ENCODE results near the gene ASB16. TPM values are rescaled to one million over a fixed set of nuclear protein-coding genes. Genes with fewer than 3 reads are reported as not detected.

Gene ASB16
- under 1 TPM in 1 of 2 donors, not detected in 1; 0.11 TPM for total RNA-seq
- under 1 TPM; 0.10 TPM for polyA plus RNA-seq
- long read RNA-seq, donor 1 = 0 reads
- long read RNA-seq, donor 2 = 0 reads
- long read RNA-seq, donor 3 = 0 reads
- long read RNA-seq, donor 4 = 0 reads
- long read RNA-seq, donor 5 = 0 reads

- Histone ChIP-seq H3K27me3 (ENCODE audit: control insufficient read depth in 3 of 3, insufficient read depth in 3 of 3, low read length in 2 of 3) (peaks cover 0 to 5% (median 0%) of the 10 kb centered on the region in 3 donors), H3K9me3 (ENCODE audit: control insufficient read depth in 4 of 4, insufficient read depth in 3 of 4, low read length in 3 of 4) (no peaks in the 10 kb centered on the region), H3K9ac (ENCODE audit: insufficient read depth in 1 of 2, low read length in 2 of 2) (peak within 1 kb of the TSS in 1 of 2 donors; percentile 25), H3K27ac (ENCODE audit: low read depth in 1 of 2, low read length in 1 of 2) (peak within 1 kb of the TSS in 1 of 2 donors; percentile 92), H3K36me3 (ENCODE audit: control insufficient read depth in 4 of 4, insufficient read depth in 4 of 4, low read length in 4 of 4) (peaks cover 0 to 2% (median 0%) of the 10 kb centered on the region in 4 donors), H3K4me1 (ENCODE audit: control insufficient read depth in 5 of 5, insufficient read depth in 5 of 5, low read length in 5 of 5) (peaks cover 0 to 10% (median 4%) of the 10 kb centered on the region in 5 donors), H3K4me3 (no peak within 1 kb of the TSS)
- TF ChIP-seq, protein P1, sequence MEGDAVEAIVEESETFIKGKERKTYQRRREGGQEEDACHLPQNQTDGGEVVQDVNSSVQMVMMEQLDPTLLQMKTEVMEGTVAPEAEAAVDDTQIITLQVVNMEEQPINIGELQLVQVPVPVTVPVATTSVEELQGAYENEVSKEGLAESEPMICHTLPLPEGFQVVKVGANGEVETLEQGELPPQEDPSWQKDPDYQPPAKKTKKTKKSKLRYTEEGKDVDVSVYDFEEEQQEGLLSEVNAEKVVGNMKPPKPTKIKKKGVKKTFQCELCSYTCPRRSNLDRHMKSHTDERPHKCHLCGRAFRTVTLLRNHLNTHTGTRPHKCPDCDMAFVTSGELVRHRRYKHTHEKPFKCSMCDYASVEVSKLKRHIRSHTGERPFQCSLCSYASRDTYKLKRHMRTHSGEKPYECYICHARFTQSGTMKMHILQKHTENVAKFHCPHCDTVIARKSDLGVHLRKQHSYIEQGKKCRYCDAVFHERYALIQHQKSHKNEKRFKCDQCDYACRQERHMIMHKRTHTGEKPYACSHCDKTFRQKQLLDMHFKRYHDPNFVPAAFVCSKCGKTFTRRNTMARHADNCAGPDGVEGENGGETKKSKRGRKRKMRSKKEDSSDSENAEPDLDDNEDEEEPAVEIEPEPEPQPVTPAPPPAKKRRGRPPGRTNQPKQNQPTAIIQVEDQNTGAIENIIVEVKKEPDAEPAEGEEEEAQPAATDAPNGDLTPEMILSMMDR (IDR thresholded peaks at IDR 0.05; ENCODE audit: control extremely low read depth, extremely low read depth) = no peak
- ATAC-seq (ENCODE audit: insufficient read depth, low FRiP score) = no peak
- DNase-seq = peak in 1 of 3 donors; percentile 34
- WGBS, 2 donors = 33 to 50% methylated on average over 21 of the region's 21 CpGs
Measured at GRCh38 chr17:44170499-44171201, at the start of gene ASB16. Gene ASB16 (plus strand): TSS chr17:44170704. CDS start chr17:44170790, 86 bp downstream.

GRCh38 chr17:44120851-44121605 lies 49.5 kb upstream of the ASB16 start:
- peaks cover 0 to 1% (median 0%) of the 10 kb centered on the region in 4 donors for H3K9me3 ChIP-seq (ENCODE audit: control insufficient read depth in 4 of 4, insufficient read depth in 3 of 4, low read length in 3 of 4)
- TF ChIP-seq, protein P1 (IDR thresholded peaks at IDR 0.05; ENCODE audit: control extremely low read depth, extremely low read depth) = no peak

DNA sequence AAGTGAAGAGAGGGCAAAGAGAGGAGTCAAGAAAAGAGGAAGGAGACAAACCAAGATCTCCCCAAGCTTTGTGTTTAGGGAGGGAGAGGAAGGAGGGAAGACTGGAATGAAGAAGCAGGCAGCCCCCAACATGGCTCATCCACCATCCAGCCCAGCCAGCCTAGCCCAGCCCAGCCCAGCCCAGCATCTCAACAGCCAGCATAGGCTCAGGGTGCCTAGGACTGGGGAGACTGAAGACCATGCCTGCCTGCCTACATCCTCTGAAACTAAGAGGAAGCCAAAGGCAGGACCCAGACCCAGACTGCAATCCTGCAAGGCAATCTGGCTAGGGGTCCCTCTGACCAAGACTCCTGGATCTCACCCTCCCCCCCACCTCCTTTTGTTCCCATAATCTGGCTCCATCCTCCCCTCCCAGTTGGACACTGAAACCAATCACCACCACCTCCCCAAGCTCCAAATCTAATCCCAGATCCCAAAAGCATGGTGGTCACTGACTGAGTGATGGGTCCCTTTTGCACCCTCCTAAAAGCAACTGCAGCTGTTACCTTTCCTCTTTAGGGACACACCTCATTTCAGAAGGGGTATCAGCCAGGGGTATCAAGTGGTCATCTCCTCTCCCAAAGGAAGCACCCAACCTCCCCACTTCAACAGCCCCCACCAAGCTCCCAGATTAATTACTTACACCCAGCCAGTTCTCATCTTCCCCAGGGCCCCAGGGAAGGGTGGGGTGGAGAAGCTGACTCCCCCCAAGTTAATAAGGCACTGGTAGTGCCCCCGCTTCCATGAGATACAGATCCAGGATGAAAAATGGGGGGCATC lies 48.3 kb upstream of the ASB16 start:
- H3K27ac ChIP-seq (ENCODE audit: low read depth in 1 of 2, low read length in 1 of 2) = peak overlapping the region in 1 of 2 donors; percentile 85
- WGBS, 2 donors = 45 to 49% methylated on average over 1 of the region's 1 CpG
- DNase-seq (no peak), ATAC-seq (ENCODE audit: insufficient read depth, low FRiP score) (no peak)
- peaks cover 0 to 3% (median under 1%) of the 10 kb centered on the region in 4 donors for H3K36me3 ChIP-seq (ENCODE audit: control insufficient read depth in 4 of 4, insufficient read depth in 4 of 4, low read length in 4 of 4)
- peak overlapping the region; percentile 13 to 59 for H3K9ac ChIP-seq (ENCODE audit: insufficient read depth in 1 of 2, low read length in 2 of 2)
- H3K27me3 ChIP-seq (ENCODE audit: control insufficient read depth in 3 of 3, insufficient read depth in 3 of 3, low read length in 2 of 3) = no peaks in the 10 kb centered on the region
- peaks cover 0 to 1% (median 0%) of the 10 kb centered on the region in 4 donors for H3K9me3 ChIP-seq (ENCODE audit: control insufficient read depth in 4 of 4, insufficient read depth in 3 of 4, low read length in 3 of 4)
- peaks cover 4 to 25% (median 20%) of the 10 kb centered on the region in 5 donors for H3K4me1 ChIP-seq (ENCODE audit: control insufficient read depth in 5 of 5, insufficient read depth in 5 of 5, low read length in 5 of 5)
- TF ChIP-seq, protein P1 (IDR thresholded peaks at IDR 0.05; ENCODE audit: control extremely low read depth, extremely low read depth) = no peak
- H3K4me3 ChIP-seq = peak overlapping the region; percentile 96

More at GRCh38 chr17:44120851-44121605, 49.5 kb upstream of the ASB16 start:
- peaks cover 0 to 8% (median 3%) of the 10 kb centered on the region in 4 donors for H3K36me3 ChIP-seq (ENCODE audit: control insufficient read depth in 4 of 4, insufficient read depth in 4 of 4, low read length in 4 of 4)
- 57 to 68% methylated on average over 9 of the region's 9 CpGs for WGBS, 2 donors
- ATAC-seq (ENCODE audit: insufficient read depth, low FRiP score) = no peak
- H3K9ac ChIP-seq (ENCODE audit: insufficient read depth in 1 of 2, low read length in 2 of 2) = no peak overlapping the region
- DNase-seq = peak in 2 of 3 donors; percentile 39 to 40
- H3K4me1 ChIP-seq (ENCODE audit: control insufficient read depth in 5 of 5, insufficient read depth in 5 of 5, low read length in 5 of 5) = peaks cover 4 to 25% (median 20%) of the 10 kb centered on the region in 5 donors
- H3K27me3 ChIP-seq (ENCODE audit: control insufficient read depth in 3 of 3, insufficient read depth in 3 of 3, low read length in 2 of 3) = no peaks in the 10 kb centered on the region
- H3K4me3 ChIP-seq = no peak overlapping the region
- H3K27ac ChIP-seq (ENCODE audit: low read depth in 1 of 2, low read length in 1 of 2) = peak overlapping the region in 1 of 2 donors; percentile 35
